Measurements from ENCODE around the gene CCNL2.

Gene CCNL2

GRCh38 chr1:1421147-1421906, 22.2 kb upstream of the CCNL2 start, which contains the start of gene ANKRD65:
Gene ANKRD65, minus strand, starts transcription at chr1:1421276. Its CDS starts 271 bp downstream, at chr1:1421005.
- Histone ChIP-seq H3K27ac (replicated peaks) (no peak within 1 kb of the TSS), H3K27me3 (ENCODE audit: insufficient read depth, poor library complexity, severe bottlenecking) (peaks cover 8% of the 10 kb centered on the region), H3K4me3 (replicated peaks; ENCODE audit: insufficient read depth, low read length) (no peak within 1 kb of the TSS)
- DNase-seq (ENCODE audit: low read depth in 1 of 2, low spot score in 1 of 2): no peak
- TF ChIP-seq SPI1 (IDR thresholded peaks at IDR 0.05; ENCODE audit: borderline replicate concordance, low read depth): no peak
- TF ChIP-seq, protein P1, sequence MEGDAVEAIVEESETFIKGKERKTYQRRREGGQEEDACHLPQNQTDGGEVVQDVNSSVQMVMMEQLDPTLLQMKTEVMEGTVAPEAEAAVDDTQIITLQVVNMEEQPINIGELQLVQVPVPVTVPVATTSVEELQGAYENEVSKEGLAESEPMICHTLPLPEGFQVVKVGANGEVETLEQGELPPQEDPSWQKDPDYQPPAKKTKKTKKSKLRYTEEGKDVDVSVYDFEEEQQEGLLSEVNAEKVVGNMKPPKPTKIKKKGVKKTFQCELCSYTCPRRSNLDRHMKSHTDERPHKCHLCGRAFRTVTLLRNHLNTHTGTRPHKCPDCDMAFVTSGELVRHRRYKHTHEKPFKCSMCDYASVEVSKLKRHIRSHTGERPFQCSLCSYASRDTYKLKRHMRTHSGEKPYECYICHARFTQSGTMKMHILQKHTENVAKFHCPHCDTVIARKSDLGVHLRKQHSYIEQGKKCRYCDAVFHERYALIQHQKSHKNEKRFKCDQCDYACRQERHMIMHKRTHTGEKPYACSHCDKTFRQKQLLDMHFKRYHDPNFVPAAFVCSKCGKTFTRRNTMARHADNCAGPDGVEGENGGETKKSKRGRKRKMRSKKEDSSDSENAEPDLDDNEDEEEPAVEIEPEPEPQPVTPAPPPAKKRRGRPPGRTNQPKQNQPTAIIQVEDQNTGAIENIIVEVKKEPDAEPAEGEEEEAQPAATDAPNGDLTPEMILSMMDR (IDR thresholded peaks at IDR 0.05; ENCODE audit: insufficient read depth, low read length): no peak
- TF ChIP-seq POLR2AphosphoS5 (IDR thresholded peaks at IDR 0.05; ENCODE audit: low read depth): no peak
- no peak for TF ChIP-seq REST (IDR thresholded peaks at IDR 0.05; ENCODE audit: insufficient replicate concordance, low read depth)
- no peak for TF ChIP-seq GABPA (IDR thresholded peaks at IDR 0.05; ENCODE audit: low read depth)

GRCh38 chr1:1420654-1421141, 21.6 kb upstream of the CCNL2 start:
- Histone ChIP-seq H3K27ac (replicated peaks) (no peak overlapping the region), H3K27me3 (ENCODE audit: insufficient read depth, poor library complexity, severe bottlenecking) (peaks cover 1% of the 10 kb centered on the region), H3K4me3 (replicated peaks; ENCODE audit: insufficient read depth, low read length) (no peak overlapping the region)
- DNase-seq (ENCODE audit: low read depth in 1 of 2, low spot score in 1 of 2): no peak
- TF ChIP-seq, protein P1 (IDR thresholded peaks at IDR 0.05; ENCODE audit: insufficient read depth, low read length): no peak
- TF ChIP-seq GABPA (IDR thresholded peaks at IDR 0.05; ENCODE audit: low read depth): no peak
- no peak for TF ChIP-seq POLR2AphosphoS5 (IDR thresholded peaks at IDR 0.05; ENCODE audit: low read depth)
- TF ChIP-seq REST (IDR thresholded peaks at IDR 0.05; ENCODE audit: insufficient replicate concordance, low read depth): no peak
- no peak for TF ChIP-seq SPI1 (IDR thresholded peaks at IDR 0.05; ENCODE audit: borderline replicate concordance, low read depth)

- no peak overlapping the region for H3K27ac ChIP-seq (replicated peaks)
- TF ChIP-seq REST (IDR thresholded peaks at IDR 0.05; ENCODE audit: insufficient replicate concordance, low read depth): no peak
- TF ChIP-seq GABPA (IDR thresholded peaks at IDR 0.05; ENCODE audit: low read depth): no peak
- TF ChIP-seq, protein P1 (IDR thresholded peaks at IDR 0.05; ENCODE audit: insufficient read depth, low read length): no peak
- no peak for DNase-seq (ENCODE audit: low read depth in 1 of 2, low spot score in 1 of 2)
- H3K4me3 ChIP-seq (replicated peaks; ENCODE audit: insufficient read depth, low read length): no peak overlapping the region
- no peaks in the 10 kb centered on the region for H3K27me3 ChIP-seq (ENCODE audit: insufficient read depth, poor library complexity, severe bottlenecking)
These were observed 20.9 kb upstream of the CCNL2 start for GRCh38 chr1:1419813-1420653.

Data from HL-60 (cell line).